ENCODE measurements around the gene CCDC152.
"Not testable (repeated sequence)": the region's sequence is repeated elsewhere in the genome, so short reads cannot be mapped to it uniquely, and the experiment has no call there.

Gene CCDC152

GRCh38 chr5:42756606-42757601 lies at the start of gene CCDC152:
Gene CCDC152, plus strand, starts transcription at chr5:42756818. Its CDS starts 2,304 bp downstream, at chr5:42759122.
- peak; percentile 95 to 96 for ATAC-seq

GRCh38 chr5:42715785-42716184 lies 40.8 kb upstream of the CCDC152 start:
- no peak for ATAC-seq

GRCh38 chr5:42718591-42718990 lies 38.0 kb upstream of the CCDC152 start:
- peak; percentile 53 to 81 for ATAC-seq

- ATAC-seq: no peak
These were observed 37.6 kb upstream of the CCDC152 start for GRCh38 chr5:42719034-42719433.

- no peak for ATAC-seq
These were observed 36.4 kb upstream of the CCDC152 start for GRCh38 chr5:42720251-42720650.

GRCh38 chr5:42721484-42721883 lies 35.1 kb upstream of the CCDC152 start:
- no peak for ATAC-seq

GRCh38 chr5:42734531-42735058 lies 22.0 kb upstream of the CCDC152 start:
- ATAC-seq: not testable (repeated sequence)

- ATAC-seq: no peak
These were observed 15.7 kb upstream of the CCDC152 start for GRCh38 chr5:42740920-42741319.

GRCh38 chr5:42745426-42745825 lies 11.2 kb upstream of the CCDC152 start:
- ATAC-seq: no peak

GRCh38 chr5:42745856-42746255 lies 10.8 kb upstream of the CCDC152 start:
- no peak for ATAC-seq

- peak in 1 of 2 donors; percentile 27 for ATAC-seq
These were observed 7.6 kb upstream of the CCDC152 start for GRCh38 chr5:42749020-42749419.

- ATAC-seq: no peak
These were observed 6.1 kb upstream of the CCDC152 start for GRCh38 chr5:42750507-42750906.

GRCh38 chr5:42751044-42751443 lies 5.6 kb upstream of the CCDC152 start:
- no peak for ATAC-seq

- ATAC-seq: no peak
These were observed 3.5 kb upstream of the CCDC152 start for GRCh38 chr5:42753099-42753498.

- ATAC-seq: no peak
These were observed 2.8 kb downstream of the CCDC152 start for GRCh38 chr5:42759456-42759855.

- ATAC-seq: no peak
These were observed 3.8 kb downstream of the CCDC152 start for GRCh38 chr5:42760426-42760825.

GRCh38 chr5:42761791-42762190 lies 5.2 kb downstream of the CCDC152 start:
- ATAC-seq: no peak

GRCh38 chr5:42767491-42768105 lies 11.0 kb downstream of the CCDC152 start:
- no peak for ATAC-seq

GRCh38 chr5:42768106-42768504 lies 11.5 kb downstream of the CCDC152 start:
- no peak for ATAC-seq

GRCh38 chr5:42770003-42770402 lies 13.4 kb downstream of the CCDC152 start:
- ATAC-seq: no peak

- no peak for ATAC-seq
These were observed 15.8 kb downstream of the CCDC152 start for GRCh38 chr5:42772265-42772993.

GRCh38 chr5:42779083-42779482 lies 22.5 kb downstream of the CCDC152 start:
- ATAC-seq: no peak

GRCh38 chr5:42781584-42781983 lies 25.0 kb downstream of the CCDC152 start:
- no peak for ATAC-seq

Data from activated CD4-positive, CD25-positive, alpha-beta regulatory T cell treated with anti-CD3 and anti-CD28 coated beads, Interleukin-2, amount 50 U/mL, for 24 hours (primary cell).